ENCODE results near the gene CLDN10. TPM values are rescaled to one million over a fixed set of nuclear protein-coding genes. Genes with fewer than 3 reads are reported as not detected.

The CLDN10 gene
- total and polyA plus RNA-seq, 2 of the 8 experiments (the other 6 are each of a cell fraction or from before 2014, with no cell fraction given), result 41.2 to 43.6 TPM

- no peak for TF ChIP-seq SUZ12 (IDR thresholded peaks at IDR 0.05; ENCODE audit: low read length)
- TF ChIP-seq SP2 (IDR thresholded peaks at IDR 0.05; ENCODE audit: low read length), result no peak
- TF ChIP-seq CBX5 (IDR thresholded peaks at IDR 0.05; ENCODE audit: low read depth, low read length), result no peak
- TF ChIP-seq SRF (IDR thresholded peaks at IDR 0.05; ENCODE audit: low read depth, low read length), result no peak
- TF ChIP-seq KDM5A (IDR thresholded peaks at IDR 0.05; ENCODE audit: low read length), result no peak
Observed at GRCh38 chr13:95615539-95615938, 63.0 kb downstream of the CLDN10 start (continued).
